ENCODE measurements around the gene ARRDC3. TPM values are rescaled to one million over a fixed set of nuclear protein-coding genes. Genes with fewer than 3 reads are reported as not detected.

ARRDC3 gene
- 2.7 to 7.0 TPM (median 4.2 TPM) in 5 replicates for total RNA-seq (2022; extraction: Qiagen RNA extraction)

GRCh38 chr5:91383027-91383955 is at the start of gene ARRDC3:
Gene ARRDC3 (minus strand): TSS chr5:91383317. CDS start chr5:91383092, 225 bp downstream.

Data from A549 treated with AZD2906 at 1 μM for 4 hours (cell line).